K562 (cell line): ENCODE results near the gene EFCC1. TPM values are rescaled to one million over a fixed set of nuclear protein-coding genes. Genes with fewer than 3 reads are reported as not detected.

ENCODE experiments used
- ATAC-seq: fragments of 200-7000 bp; cut with Tn5 transposase; 3 replicates; pipeline ENCODE4 v1.9.1; 2020; ENCODE audit warnings: moderate library complexity
- BruUV-seq: library from RNA; stranded (reverse); fragments of 400-500 nt; replicated peaks from 2 replicates; lab custom pipeline; 2021; lab: Mats Ljungman, UMichigan
- CTCF ChIA-PET: fragments of 300-600 bp; formaldehyde crosslinking; extraction: SDS; loops from one replicate; lab custom pipeline; 2021; ENCODE audit warnings: low intra/inter-chr PET ratio; lab: Yijun Ruan, JAX
- POLR2A ChIA-PET: fragments of 300-600, 350-650 bp; sonication (Branson Sonifier 250); formaldehyde crosslinking; extraction: SDS; loops from one replicate; lab custom pipeline; 2021; ENCODE audit warnings: antibody characterized with exemption, inconsistent platforms; lab: Yijun Ruan, JAX
- DNase-seq, 4 experiments: peaks; one replicate each; pipeline versions ENCODE4 v3.0.0 to v3.0.0-alpha.2; 2011 to 2018; ENCODE audit warnings: low spot score in 3 of 4, mixed read lengths in 3 of 4; ENCODE audit errors: extremely low read depth in 1 of 4
- FAIRE-seq: peaks from 2 replicates; lab custom pipeline; 2011; peaks lifted over from hg19 to GRCh38; lab: Jason Lieb, UNC
- H2AFZ ChIP-seq: 2 replicates; pipeline ENCODE4 v1.6.0; 2011; ENCODE audit warnings: low read depth, low read length, control low read depth, inconsistent platforms
- H3K27ac ChIP-seq: fragments of 200-600 bp; 3 replicates; pipeline ENCODE4 v1.8.0; 2011; ENCODE audit warnings: low read depth, mild to moderate bottlenecking, control low read depth, inconsistent platforms, low read length, moderate library complexity, mixed read lengths; ENCODE audit errors: extremely low read depth
- H3K27me3 ChIP-seq, 2 experiments: fragments of 300-600 bp in 1 of 2; 2 replicates in 1 of 2; 3 replicates in 1 of 2; pipeline versions ENCODE4 v1.6.0 to v1.8.0; 2011; ENCODE audit warnings: inconsistent platforms in 2 of 2, low read length in 2 of 2, mild to moderate bottlenecking in 1 of 2, mixed read lengths in 1 of 2, moderate library complexity in 1 of 2; ENCODE audit not compliant: control insufficient read depth in 2 of 2, insufficient read depth in 2 of 2
- H3K36me3 ChIP-seq: fragments of 300-600 bp; 3 replicates; pipeline ENCODE4 v1.8.0; 2011; ENCODE audit warnings: mild to moderate bottlenecking, low read length, inconsistent platforms; ENCODE audit not compliant: control insufficient read depth, insufficient read depth
- H3K4me1 ChIP-seq, 2 experiments: fragments of 200-600 bp in 1 of 2; replicated peaks in 1 of 2; 2 replicates in 1 of 2; 3 replicates in 1 of 2; pipeline versions ENCODE4 v1.5.1 to v1.8.0; 2011; ENCODE audit warnings: inconsistent platforms in 2 of 2, low read length in 2 of 2, mild to moderate bottlenecking in 1 of 2, mixed read lengths in 1 of 2, moderate library complexity in 1 of 2; ENCODE audit not compliant: control insufficient read depth in 2 of 2, insufficient read depth in 2 of 2
- H3K4me2 ChIP-seq: 2 replicates; pipeline ENCODE4 v1.6.1; 2011; ENCODE audit warnings: low read length, control low read depth, inconsistent platforms, mixed read lengths; ENCODE audit not compliant: insufficient read depth
- H3K4me3 ChIP-seq: fragments of 200-600 bp; sonication (generic), shearing (Covaris generic); 2 replicates; pipeline ENCODE4 v1.5.1; 2016; ENCODE audit warnings: control low read depth, inconsistent platforms
- H3K79me2 ChIP-seq: fragments of 200-600 bp; 3 replicates; pipeline ENCODE4 v1.8.0; 2011; ENCODE audit warnings: low read length, inconsistent platforms; ENCODE audit not compliant: control insufficient read depth, insufficient read depth
- H3K9ac ChIP-seq, 2 experiments: 2 replicates each; pipeline versions ENCODE4 v1.6.0 to v1.6.1; 2011; ENCODE audit warnings: low read depth in 2 of 2, low read length in 2 of 2, control low read depth in 1 of 2, inconsistent platforms in 1 of 2, mild to moderate bottlenecking in 1 of 2, mixed read lengths in 1 of 2; ENCODE audit not compliant: insufficient read depth in 1 of 2
- H3K9me1 ChIP-seq: one replicate; pipeline ENCODE4 v1.6.0; 2011; ENCODE audit warnings: inconsistent platforms, mild to moderate bottlenecking, low read length, moderate library complexity; ENCODE audit not compliant: control insufficient read depth, insufficient read depth
- H3K9me3 ChIP-seq: replicated peaks from 2 replicates; pipeline ENCODE4 v1.5.1; 2011; ENCODE audit warnings: low read depth, low read length, inconsistent platforms; ENCODE audit not compliant: control insufficient read depth, insufficient read depth
- H4K20me1 ChIP-seq: replicated peaks from 2 replicates; pipeline ENCODE4 v1.6.1; 2011; ENCODE audit warnings: low read length, inconsistent platforms, mixed read lengths; ENCODE audit not compliant: control insufficient read depth, insufficient read depth
- DDX20 ChIP-seq: fragments of 450-650 bp; IDR thresholded peaks from 2 replicates; pipeline ENCODE4 v1.6.1; 2016; ENCODE audit warnings: missing genetic modification characterization, low read depth, mild to moderate bottlenecking, missing compliant biosample characterization, moderate library complexity
- MYNN ChIP-seq, 2 experiments: sonication (generic); formaldehyde crosslinking in 1 of 2; IDR thresholded peaks; 2 replicates each; pipeline versions ENCODE4 v1.5.0 to v1.6.1; 2016 to 2020; ENCODE audit warnings: antibody characterized with exemption in 1 of 2, missing genetic modification reagents in 1 of 2
- RFX1 ChIP-seq: fragments of 450-650 bp; IDR thresholded peaks from 2 replicates; pipeline ENCODE4 v1.6.1; 2016; ENCODE audit warnings: mild to moderate bottlenecking, moderate library complexity
- SIN3A ChIP-seq, 2 experiments: fragments of 150-350 bp in 1 of 2; IDR thresholded peaks; 2 replicates each; pipeline ENCODE4 v1.6.1; 2011 to 2016; ENCODE audit warnings: borderline replicate concordance in 2 of 2, low read depth in 2 of 2, low read length in 2 of 2, mild to moderate bottlenecking in 2 of 2, moderate library complexity in 2 of 2; ENCODE audit not compliant: control insufficient read depth in 1 of 2
- TCF7 ChIP-seq: sonication (generic); IDR thresholded peaks from 2 replicates; pipeline ENCODE4 v1.6.1; 2016; ENCODE audit warnings: antibody characterized with exemption, borderline replicate concordance
- TCF7L2 ChIP-seq: fragments of 150-350 bp; IDR thresholded peaks from 2 replicates; pipeline ENCODE4 v1.6.1; 2016; ENCODE audit warnings: low read depth, mild to moderate bottlenecking, low read length, moderate library complexity
- TGIF2 ChIP-seq: sonication (generic); formaldehyde crosslinking; IDR thresholded peaks from 2 replicates; pipeline ENCODE4 v1.8.1; 2022; ENCODE audit warnings: mild to moderate bottlenecking, missing genetic modification reagents, moderate library complexity
- TRIM24 ChIP-seq, 2 experiments: fragments of 450-650 bp; IDR thresholded peaks; 2 replicates each; pipeline ENCODE4 v1.6.1; 2016
- U2AF1 ChIP-seq: fragments of 200-400 bp; formaldehyde crosslinking; optimal IDR thresholded peaks from 2 replicates; pipeline ENCODE3; 2017; ENCODE audit warnings: mild to moderate bottlenecking, low read depth, low read length, moderate library complexity
- ZNF140 ChIP-seq: fragments of 250-450 bp; sonication (Bioruptor Pico); IDR thresholded peaks from 2 replicates; pipeline ENCODE4 v1.8.0; 2021; ENCODE audit warnings: moderate library complexity, mild to moderate bottlenecking, inconsistent platforms
- ZNF639 ChIP-seq, 2 experiments: fragments of 200-800 bp in 1 of 2; sonication (Bioruptor generic) in 1 of 2; sonication (generic) in 1 of 2; formaldehyde crosslinking in 1 of 2; IDR thresholded peaks in 1 of 2; conservative IDR thresholded peaks in 1 of 2; 2 replicates each; pipeline versions ENCODE4 v1.5.0 to v1.6.1; 2016 to 2020; ENCODE audit warnings: missing compliant biosample characterization in 1 of 2, missing genetic modification characterization in 1 of 2, missing genetic modification reagents in 1 of 2
- WGBS: fragments of 100-300 bp; shearing (Covaris generic); methylation state at CpG from one replicate; pipeline ENCODE4 v1.1.6; 2016; ENCODE audit warnings: low coverage, mixed read lengths; ENCODE audit not compliant: insufficient coverage; ENCODE audit errors: missing lambda C conversion rate; 5-methylcytosine and 5-hydroxymethylcytosine counted together
- in situ Hi-C: fragments of 300-500 bp; cut with MboI; formaldehyde crosslinking; loops from 4 replicates; pipeline ENCODE4 v1.15.0; 2018; ENCODE audit warnings: inconsistent platforms, mixed read lengths
- intact Hi-C: fragments of 100-400 bp; cut with micrococcal nuclease; formaldehyde crosslinking; loops from 2 replicates; pipeline ENCODE4 v1.14.2; 2022
- polyA plus RNA-seq, 8 experiments: library from polyadenylated mRNA; depleted of rRNA in 4 of 8; stranded (reverse) in 5 of 8; unstranded in 3 of 8; fragments of >200 nt; fragmentation: Nextera tagmentation in 2 of 8; fragmentation: Illumina TruSeq in 1 of 8; extraction: Ambion mirVana in 2 of 8; extraction: Trizol in 1 of 8; gene quantifications; 2 replicates each; pipeline versions ENCODE4 v1.2.1 to v1.2.3, GENCODE V29; 2011 to 2014; ENCODE audit warnings: inconsistent platforms in 1 of 8, missing spikeins in 1 of 8
- total RNA-seq, 7 experiments: library from RNA; depleted of rRNA in 6 of 7; stranded (reverse); fragments of >200 nt in 6 of 7; fragmentation: Illumina TruSeq in 2 of 7; extraction: Trizol in 2 of 7; gene quantifications; 2 replicates each; pipeline versions ENCODE4 v1.2.1 to v1.2.3, GENCODE V29; 2011 to 2021; ENCODE audit warnings: low replicate concordance in 1 of 7
- TF ChIP-seq, protein P1 (sequence below): IDR thresholded peaks from 3 replicates; pipeline ENCODE4 v1.6.1; 2011; ENCODE audit warnings: borderline replicate concordance, mild to moderate bottlenecking, moderate library complexity; ENCODE audit not compliant: insufficient read length; ENCODE audit errors: extremely low read depth

The EFCC1 gene
- total and polyA plus RNA-seq, 9 of the 15 experiments (the other 6 are each of a cell fraction or from before 2014, with no cell fraction given), result not detected

DNA sequence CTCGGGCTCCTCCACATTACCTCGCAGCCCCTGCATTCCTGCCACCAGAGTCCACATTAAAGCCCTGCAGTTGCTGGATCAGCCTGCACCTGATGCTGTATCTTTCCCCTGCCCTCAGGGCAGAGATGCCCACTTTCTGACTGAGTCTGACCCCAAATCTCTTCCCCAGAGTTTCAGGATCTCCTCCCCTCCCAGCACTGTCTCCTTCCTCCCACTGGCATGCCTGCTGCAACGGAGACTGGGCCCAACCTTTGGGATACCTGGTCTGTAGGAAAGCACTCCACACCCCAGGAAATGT lies 38.9 kb downstream of the EFCC1 start:
- Histone ChIP-seq H4K20me1 (no peaks in the 10 kb centered on the region), H2AFZ (no peak overlapping the region), H3K36me3 (no peaks in the 10 kb centered on the region), H3K27ac (no peak overlapping the region), H3K27me3 (peaks cover 0 to 9% of the 10 kb centered on the region in 2 experiments; a peak in 2 of 5 replicates), H3K4me1 (peaks cover 0 to 10% of the 10 kb centered on the region in 2 experiments; a peak in 2 of 5 replicates), H3K9me3 (no peaks in the 10 kb centered on the region; the same call in 1 of the 2 replicates), H3K9me1 (no peaks in the 10 kb centered on the region), H3K9ac (no peak overlapping the region), H3K4me2 (no peak overlapping the region)
- DNase-seq (no peak), ATAC-seq (no peak)
- no TSS peak for BruUV-seq
- whole genome bisulfite sequencing, result 5% methylated on average over 3 of the region's 3 CpGs
- CTCF ChIA-PET, result no interaction called here
- in situ Hi-C loops, result no loop called here
- POLR2A ChIA-PET, result no interaction called here
- no peak for TF ChIP-seq RFX1
- no peak for TF ChIP-seq ZNF140
- TF ChIP-seq SIN3A (IDR thresholded peaks at IDR 0.05; ENCODE audit: borderline replicate concordance in 2 of 2, control insufficient read depth in 1 of 2, low read depth in 2 of 2, low read length in 2 of 2), result no peak
- TF ChIP-seq TCF7L2, result no peak
- no peak for TF ChIP-seq MYNN (IDR thresholded peaks at IDR 0.05)
- TF ChIP-seq MYNN (CRISPR knock-in tag; IDR thresholded peaks at IDR 0.05), result no peak
- TF ChIP-seq U2AF1, result no peak
- no peak for TF ChIP-seq TCF7
- TF ChIP-seq, protein P1, sequence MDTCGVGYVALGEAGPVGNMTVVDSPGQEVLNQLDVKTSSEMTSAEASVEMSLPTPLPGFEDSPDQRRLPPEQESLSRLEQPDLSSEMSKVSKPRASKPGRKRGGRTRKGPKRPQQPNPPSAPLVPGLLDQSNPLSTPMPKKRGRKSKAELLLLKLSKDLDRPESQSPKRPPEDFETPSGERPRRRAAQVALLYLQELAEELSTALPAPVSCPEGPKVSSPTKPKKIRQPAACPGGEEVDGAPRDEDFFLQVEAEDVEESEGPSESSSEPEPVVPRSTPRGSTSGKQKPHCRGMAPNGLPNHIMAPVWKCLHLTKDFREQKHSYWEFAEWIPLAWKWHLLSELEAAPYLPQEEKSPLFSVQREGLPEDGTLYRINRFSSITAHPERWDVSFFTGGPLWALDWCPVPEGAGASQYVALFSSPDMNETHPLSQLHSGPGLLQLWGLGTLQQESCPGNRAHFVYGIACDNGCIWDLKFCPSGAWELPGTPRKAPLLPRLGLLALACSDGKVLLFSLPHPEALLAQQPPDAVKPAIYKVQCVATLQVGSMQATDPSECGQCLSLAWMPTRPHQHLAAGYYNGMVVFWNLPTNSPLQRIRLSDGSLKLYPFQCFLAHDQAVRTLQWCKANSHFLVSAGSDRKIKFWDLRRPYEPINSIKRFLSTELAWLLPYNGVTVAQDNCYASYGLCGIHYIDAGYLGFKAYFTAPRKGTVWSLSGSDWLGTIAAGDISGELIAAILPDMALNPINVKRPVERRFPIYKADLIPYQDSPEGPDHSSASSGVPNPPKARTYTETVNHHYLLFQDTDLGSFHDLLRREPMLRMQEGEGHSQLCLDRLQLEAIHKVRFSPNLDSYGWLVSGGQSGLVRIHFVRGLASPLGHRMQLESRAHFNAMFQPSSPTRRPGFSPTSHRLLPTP, result no peak
- no peak for TF ChIP-seq ZNF639 (CRISPR knock-in tag; conservative IDR thresholded peaks at IDR 0.05 in 1 of 2, IDR thresholded peaks at IDR 0.05 in 1 of 2)
- no peak for TF ChIP-seq DDX20 (tag)
- no peak for TF ChIP-seq TGIF2
- no peak for TF ChIP-seq TRIM24 (IDR thresholded peaks at IDR 0.05)
- TF ChIP-seq, all 486 proteins: peak for 0
- H3K4me3 ChIP-seq, result no peak overlapping the region
- no peak for FAIRE-seq
- no peaks in the 10 kb centered on the region for H3K79me2 ChIP-seq
- intact Hi-C loops, result no loop called here
